Tibial artery (tissue), 4 donors: ENCODE data around the gene TMEM272.
"Not testable (repeated sequence)": the region's sequence is repeated elsewhere in the genome, so short reads cannot be mapped to it uniquely, and the experiment has no call there.

Experiments
- DNase-seq, 2 donors: peaks; one replicate each; pipeline ENCODE4 v3.0.0-alpha.2; 2019
- H3K27ac ChIP-seq, 2 donors: fragments of 200-600 bp; sonication (generic) in 1 of 2; 1 replicate in 1 of 2; 2 replicates in 1 of 2; pipeline ENCODE4 v1.5.1; 2018 to 2019; ENCODE audit warnings: mild to moderate bottlenecking in 1 of 2
- H3K27me3 ChIP-seq, 2 donors: fragments of 200-600 bp; sonication (generic) in 1 of 2; one replicate each; pipeline versions ENCODE4 v1.5.1 to v1.6.0; 2016 to 2019
- H3K36me3 ChIP-seq, 3 donors: fragments of 200-600 bp; sonication (generic) in 2 of 3; one replicate each; pipeline ENCODE4 v1.5.1; 2016 to 2019; ENCODE audit warnings: mild to moderate bottlenecking in 2 of 3
- H3K4me1 ChIP-seq, 4 donors: fragments of 200-600 bp; sonication (generic) in 2 of 4; 1 replicate in 3 of 4; 2 replicates in 1 of 4; pipeline ENCODE4 v1.5.1; 2016 to 2019
- H3K4me3 ChIP-seq, 2 donors: fragments of 200-600 bp; sonication (generic) in 1 of 2; 1 replicate in 1 of 2; 2 replicates in 1 of 2; pipeline ENCODE4 v1.5.1; 2018 to 2019; ENCODE audit warnings: mild to moderate bottlenecking in 2 of 2
- H3K9me3 ChIP-seq, 3 donors: fragments of 200-600 bp; sonication (generic) in 1 of 3; one replicate each; pipeline ENCODE4 v1.5.1; 2016 to 2019
- intact Hi-C: fragments of 100-400 bp; cut with DNase I; formaldehyde crosslinking; loops from one replicate; pipeline ENCODE4 v1.15.0; 2023; ENCODE audit warnings: low total_unique reads
- TF ChIP-seq, protein P1 (sequence below), 2 experiments: fragments of 200-600 bp in 1 of 2; fragments of 450-650 bp in 1 of 2; IDR thresholded peaks; one replicate each; pipeline ENCODE4 v1.5.1; 2017 to 2019; ENCODE audit warnings: antibody characterized with exemption in 2 of 2, mild to moderate bottlenecking in 1 of 2, moderate library complexity in 1 of 2

Gene TMEM272

GRCh38 chr13:51827254-51827653 is 17.7 kb downstream of the TMEM272 start:
- no peak overlapping the region for H3K27ac ChIP-seq
- TF ChIP-seq, protein P1, sequence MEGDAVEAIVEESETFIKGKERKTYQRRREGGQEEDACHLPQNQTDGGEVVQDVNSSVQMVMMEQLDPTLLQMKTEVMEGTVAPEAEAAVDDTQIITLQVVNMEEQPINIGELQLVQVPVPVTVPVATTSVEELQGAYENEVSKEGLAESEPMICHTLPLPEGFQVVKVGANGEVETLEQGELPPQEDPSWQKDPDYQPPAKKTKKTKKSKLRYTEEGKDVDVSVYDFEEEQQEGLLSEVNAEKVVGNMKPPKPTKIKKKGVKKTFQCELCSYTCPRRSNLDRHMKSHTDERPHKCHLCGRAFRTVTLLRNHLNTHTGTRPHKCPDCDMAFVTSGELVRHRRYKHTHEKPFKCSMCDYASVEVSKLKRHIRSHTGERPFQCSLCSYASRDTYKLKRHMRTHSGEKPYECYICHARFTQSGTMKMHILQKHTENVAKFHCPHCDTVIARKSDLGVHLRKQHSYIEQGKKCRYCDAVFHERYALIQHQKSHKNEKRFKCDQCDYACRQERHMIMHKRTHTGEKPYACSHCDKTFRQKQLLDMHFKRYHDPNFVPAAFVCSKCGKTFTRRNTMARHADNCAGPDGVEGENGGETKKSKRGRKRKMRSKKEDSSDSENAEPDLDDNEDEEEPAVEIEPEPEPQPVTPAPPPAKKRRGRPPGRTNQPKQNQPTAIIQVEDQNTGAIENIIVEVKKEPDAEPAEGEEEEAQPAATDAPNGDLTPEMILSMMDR (IDR thresholded peaks at IDR 0.05), result no peak
- no peaks in the 10 kb centered on the region for H3K9me3 ChIP-seq
- intact Hi-C loops, result no loop called here
- no peaks in the 10 kb centered on the region for H3K27me3 ChIP-seq
- H3K36me3 ChIP-seq, result no peaks in the 10 kb centered on the region
- DNase-seq, result no peak
- no peak overlapping the region for H3K4me3 ChIP-seq
- peaks cover 0 to 4% (median 2%) of the 10 kb centered on the region in 4 donors for H3K4me1 ChIP-seq

GRCh38 chr13:51826606-51827005 is 18.4 kb downstream of the TMEM272 start:
- Histone ChIP-seq H3K27ac (no peak overlapping the region), H3K36me3 (no peaks in the 10 kb centered on the region), H3K27me3 (no peaks in the 10 kb centered on the region), H3K4me1 (peaks cover 0 to 4% (median 2%) of the 10 kb centered on the region in 4 donors), H3K9me3 (no peaks in the 10 kb centered on the region), H3K4me3 (no peak overlapping the region)
- TF ChIP-seq, protein P1 (IDR thresholded peaks at IDR 0.05), result no peak
- no peak for DNase-seq
- intact Hi-C loops, result no loop called here

- H3K36me3 ChIP-seq, result no peaks in the 10 kb centered on the region
- H3K27ac ChIP-seq, result no peak overlapping the region
- TF ChIP-seq, protein P1 (IDR thresholded peaks at IDR 0.05), result no peak
- peaks cover 0 to 4% (median 2%) of the 10 kb centered on the region in 4 donors for H3K4me1 ChIP-seq
- no peaks in the 10 kb centered on the region for H3K9me3 ChIP-seq
- no peaks in the 10 kb centered on the region for H3K27me3 ChIP-seq
- intact Hi-C loops, result no loop called here
- no peak for DNase-seq
- no peak overlapping the region for H3K4me3 ChIP-seq
Measured at GRCh38 chr13:51825681-51826254, 19.2 kb downstream of the TMEM272 start.

DNA sequence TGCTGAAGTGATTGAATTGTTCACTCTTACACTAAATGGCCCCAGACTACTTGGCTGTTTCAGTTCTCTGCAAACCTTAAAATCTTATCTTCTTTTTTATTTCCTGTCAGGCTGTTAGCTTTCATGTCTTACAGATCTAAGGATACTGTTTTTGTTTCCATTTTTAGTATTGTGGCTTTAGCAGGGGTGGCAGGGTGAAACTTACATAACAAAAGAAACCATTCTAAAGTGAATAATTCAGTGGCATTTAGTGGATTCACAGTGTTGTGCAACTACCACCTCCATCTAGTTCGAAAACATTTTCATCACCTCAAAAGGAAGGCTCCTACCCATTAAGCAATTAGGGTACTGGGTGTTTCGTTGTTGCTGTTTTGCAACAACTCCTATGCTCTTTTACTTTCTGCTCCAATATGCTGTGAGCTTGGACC is 19.8 kb downstream of the TMEM272 start:
- H3K4me3 ChIP-seq, result no peak overlapping the region
- H3K27me3 ChIP-seq, result no peaks in the 10 kb centered on the region
- no peak for DNase-seq

GRCh38 chr13:51824712-51825111 is 20.3 kb downstream of the TMEM272 start:
- H3K9me3 ChIP-seq, H3K4me1 ChIP-seq, H3K27ac ChIP-seq, H3K27me3 ChIP-seq, H3K36me3 ChIP-seq, H3K4me3 ChIP-seq, intact Hi-C loops, DNase-seq: not testable (repeated sequence)

More for the DNA sequence above, 19.8 kb downstream of the TMEM272 start:
- no peak overlapping the region for H3K27ac ChIP-seq
- peaks cover 0 to 4% (median 2%) of the 10 kb centered on the region in 4 donors for H3K4me1 ChIP-seq
- TF ChIP-seq, protein P1 (IDR thresholded peaks at IDR 0.05), result no peak
- no peaks in the 10 kb centered on the region for H3K36me3 ChIP-seq
- H3K9me3 ChIP-seq, result no peaks in the 10 kb centered on the region
- intact Hi-C loops, result no loop called here

- Histone ChIP-seq H3K27me3 (no peaks in the 10 kb centered on the region), H3K27ac (no peak overlapping the region), H3K4me1 (peaks cover 0 to 13% (median 8%) of the 10 kb centered on the region in 4 donors), H3K4me3 (no peak overlapping the region), H3K9me3 (no peaks in the 10 kb centered on the region), H3K36me3 (no peaks in the 10 kb centered on the region)
- intact Hi-C loops, result no loop called here
- TF ChIP-seq, protein P1 (IDR thresholded peaks at IDR 0.05), result no peak
- no peak for DNase-seq
Measured at GRCh38 chr13:51823863-51824262, 21.1 kb downstream of the TMEM272 start.
